HG03196 (cell line): ENCODE results near the gene TLX1.

ENCODE experiments used
- ATAC-seq: cut with Tn5 transposase; IDR thresholded peaks from one replicate; pipeline ENCODE4 v1.9.1; 2021; ENCODE audit not compliant: unreplicated experiment

TLX1 gene

DNA sequence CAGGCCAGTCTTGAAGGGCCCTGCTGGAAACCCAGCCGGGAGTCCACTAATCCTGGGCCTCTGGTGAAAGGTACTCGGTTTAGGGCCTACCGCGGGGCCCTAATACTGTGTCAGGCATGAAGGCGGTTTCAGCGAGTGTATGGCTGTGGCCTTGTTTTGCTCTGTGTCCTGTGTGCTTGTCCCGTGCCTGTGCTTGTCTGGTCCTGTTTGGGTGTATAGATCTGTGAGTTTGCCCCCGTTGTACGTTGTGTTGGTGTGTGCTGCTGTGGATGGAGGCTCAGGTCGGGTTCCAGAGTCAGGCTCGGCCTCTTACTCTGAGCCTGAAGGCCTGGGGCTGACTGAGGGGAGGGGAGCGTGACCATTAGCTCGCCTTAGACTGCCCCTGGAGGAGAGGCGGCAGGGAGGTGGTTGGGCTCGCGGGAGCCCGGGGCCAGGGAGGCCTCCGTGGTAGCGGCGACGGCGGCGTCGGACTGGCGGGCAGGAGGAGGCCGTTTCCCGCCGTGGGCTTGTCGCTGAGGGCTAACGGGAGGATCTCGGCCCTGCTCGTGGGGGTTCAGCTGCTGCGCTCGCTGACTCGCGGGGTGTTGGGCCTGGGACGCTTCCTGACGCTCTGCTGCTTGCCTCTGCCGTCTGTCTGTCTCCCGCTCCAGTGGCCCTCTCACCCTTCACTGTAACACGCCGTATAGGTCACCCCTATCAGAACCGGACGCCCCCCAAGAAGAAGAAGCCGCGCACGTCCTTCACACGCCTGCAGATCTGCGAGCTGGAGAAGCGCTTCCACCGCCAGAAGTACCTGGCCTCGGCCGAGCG lies 2.6 kb downstream of the TLX1 start:
- no peak for ATAC-seq

GRCh38 chr10:101134299-101135127 lies 3.4 kb downstream of the TLX1 start:
- no peak for ATAC-seq

DNA sequence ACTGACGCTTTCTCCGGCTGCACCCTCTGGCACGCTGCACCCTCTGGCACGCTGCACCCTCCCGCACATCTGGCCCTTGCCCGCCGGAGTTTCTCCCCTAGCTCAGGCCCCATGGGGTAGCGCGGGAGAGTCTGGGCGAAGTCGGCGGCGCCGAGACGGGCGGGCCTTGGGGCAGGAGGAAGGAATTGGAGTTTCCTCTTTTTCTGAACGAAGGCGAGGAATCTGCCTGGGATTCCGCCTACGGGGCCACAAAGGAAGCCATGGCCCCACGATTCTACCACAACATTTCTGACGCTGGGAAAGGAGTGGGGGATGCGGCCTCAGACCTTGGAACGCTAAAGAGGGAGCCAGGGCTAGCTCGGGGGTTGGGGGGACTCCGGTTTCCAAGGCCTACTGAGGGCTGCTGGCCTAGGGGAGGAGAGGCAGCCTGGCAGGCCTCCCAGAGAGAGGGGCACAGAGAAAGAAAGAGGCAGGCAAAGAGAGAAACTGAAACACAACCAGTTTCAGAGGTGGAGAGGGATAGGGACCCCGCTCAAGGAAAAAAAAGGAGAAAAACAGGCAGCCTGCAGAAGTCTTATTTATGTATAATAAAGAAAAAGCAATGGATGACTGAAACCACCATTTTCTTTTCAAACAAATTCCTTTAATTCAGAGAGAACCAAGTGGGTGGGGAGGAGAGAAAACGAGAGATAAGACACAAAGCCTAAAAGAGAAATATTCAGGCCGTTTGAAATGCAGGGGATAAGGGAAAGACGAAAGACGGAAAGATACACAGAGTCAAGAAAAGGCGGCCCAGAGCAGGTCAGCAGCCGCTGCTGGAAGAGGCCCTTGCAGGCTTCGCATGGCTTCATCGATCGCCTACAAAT lies 4.3 kb downstream of the TLX1 start:
- no peak for ATAC-seq

DNA sequence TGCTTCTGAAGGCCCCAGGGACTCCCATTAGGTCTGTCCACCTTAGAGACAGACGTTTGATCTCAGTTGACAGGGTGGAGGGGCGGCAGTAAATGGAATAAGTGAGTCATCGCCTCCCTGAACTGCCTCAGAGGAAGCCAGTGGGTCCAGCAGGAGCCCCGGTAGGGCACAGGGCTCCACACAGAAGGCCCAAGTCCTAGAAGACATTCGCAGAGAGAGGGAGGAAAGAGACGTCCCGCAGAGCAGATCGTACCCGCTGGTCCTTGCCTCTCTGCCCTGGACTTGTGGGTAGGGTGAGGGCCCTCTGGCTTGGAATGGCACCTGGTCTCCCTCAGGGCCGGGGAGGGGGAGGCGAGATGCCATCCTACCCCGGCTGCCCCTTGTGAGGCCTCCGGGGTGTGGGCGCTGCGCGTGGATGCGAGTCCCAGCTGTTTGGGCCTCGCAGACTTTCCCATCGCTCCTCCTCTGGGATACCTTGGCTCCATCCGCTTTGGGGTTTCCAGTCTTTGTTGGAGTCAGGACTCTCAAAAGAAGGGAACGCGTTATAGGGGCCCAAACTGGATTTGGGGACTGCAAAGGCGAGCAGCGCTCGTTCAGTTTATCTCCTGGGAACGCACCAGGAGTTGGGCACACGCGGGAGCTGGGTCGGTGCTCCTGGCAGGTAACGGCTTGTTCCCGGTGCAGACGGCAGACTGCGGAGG lies 5.1 kb downstream of the TLX1 start:
- ATAC-seq: no peak

- ATAC-seq: no peak
Measured at GRCh38 chr10:101136708-101137121, 5.6 kb downstream of the TLX1 start.

DNA sequence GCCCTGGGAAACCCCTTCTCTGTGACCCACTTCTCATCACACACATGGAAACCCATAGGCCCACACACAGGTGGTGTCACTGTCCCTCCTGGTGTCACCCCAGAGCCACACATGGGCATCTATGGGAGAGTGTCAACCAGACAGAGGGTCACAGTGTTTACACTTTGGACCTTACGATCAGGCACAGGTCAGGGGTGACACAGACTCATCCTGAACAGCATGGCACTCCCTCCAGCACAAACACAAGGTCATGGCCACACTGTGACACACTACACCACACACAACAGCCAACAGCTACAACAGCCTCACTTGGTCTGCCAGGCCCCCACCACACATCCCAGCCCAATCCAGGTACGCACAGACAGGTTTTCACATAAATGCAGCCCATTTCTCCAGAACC lies 6.2 kb downstream of the TLX1 start:
- ATAC-seq: no peak

GRCh38 chr10:101138788-101139420 lies 7.8 kb downstream of the TLX1 start:
- ATAC-seq: no peak

DNA sequence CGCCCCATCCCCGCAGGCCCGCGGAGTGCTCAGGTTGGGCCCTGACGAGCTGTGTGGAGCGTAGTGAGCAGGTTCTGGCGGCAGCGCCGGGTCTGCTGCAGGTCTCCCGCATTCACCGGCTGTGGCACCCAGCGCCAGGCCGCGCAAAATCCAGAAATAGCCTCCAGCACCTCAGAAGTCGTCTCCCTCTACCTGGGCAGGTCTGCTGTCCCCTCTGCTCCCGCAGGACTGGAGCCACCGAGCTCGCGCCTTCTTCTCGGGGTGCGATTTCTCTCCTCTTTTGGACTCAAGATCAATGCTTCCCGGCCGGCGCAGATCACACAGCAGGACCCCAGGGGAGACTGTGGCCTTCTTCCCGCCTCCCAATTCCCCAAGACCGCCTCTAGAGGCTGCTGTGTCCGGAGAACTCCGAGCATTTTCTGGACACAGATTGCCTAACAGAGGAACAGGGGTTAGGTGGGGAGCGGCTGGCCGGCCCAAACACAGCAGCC lies 8.4 kb downstream of the TLX1 start:
- ATAC-seq: no peak

DNA sequence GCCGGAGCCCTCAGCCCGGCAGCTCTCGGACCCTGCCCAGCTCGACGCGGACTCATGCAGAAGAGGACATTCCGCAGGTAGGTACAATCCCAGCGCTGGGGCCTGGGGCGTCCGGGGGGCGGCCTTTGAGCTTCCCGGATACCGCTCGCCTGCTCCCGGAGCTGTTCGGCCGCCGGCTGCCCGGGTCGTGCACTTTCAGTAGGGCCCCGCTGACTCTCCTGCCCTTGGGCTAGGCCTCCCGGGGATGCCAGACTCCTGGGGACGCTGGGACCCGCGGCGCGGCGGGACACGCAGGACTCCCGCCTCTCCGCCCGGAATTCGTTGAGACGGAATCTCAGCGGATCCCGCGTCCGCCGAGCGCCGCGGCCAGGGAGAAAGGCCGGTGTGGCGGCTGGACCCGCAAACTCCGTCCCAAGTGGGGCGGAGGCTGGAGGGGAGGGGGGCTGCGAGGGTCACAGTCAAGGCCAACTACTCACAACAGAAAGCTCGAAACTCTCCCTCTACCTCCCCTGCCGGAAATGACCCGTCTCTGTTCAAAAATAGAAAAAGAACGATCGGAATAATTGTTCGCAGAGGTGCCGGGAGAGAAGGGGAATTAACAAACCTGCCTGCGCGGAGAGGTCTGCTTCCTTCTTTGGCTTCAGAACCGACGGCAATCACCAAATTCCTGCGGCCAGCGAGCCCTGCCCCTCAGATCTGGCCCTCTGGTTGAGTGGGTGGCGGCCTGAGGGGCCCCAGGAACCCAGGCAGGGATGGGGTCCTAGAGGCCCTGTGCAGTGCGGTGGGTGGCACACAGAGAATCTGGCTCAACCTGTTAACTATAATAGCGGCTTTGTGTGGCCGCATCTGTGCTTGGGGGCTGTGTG lies 9.2 kb downstream of the TLX1 start:
- ATAC-seq: no peak

- ATAC-seq: no peak
Measured at GRCh38 chr10:101140950-101141615, 10.0 kb downstream of the TLX1 start.

GRCh38 chr10:101141616-101142532 lies 10.8 kb downstream of the TLX1 start:
- no peak for ATAC-seq

DNA sequence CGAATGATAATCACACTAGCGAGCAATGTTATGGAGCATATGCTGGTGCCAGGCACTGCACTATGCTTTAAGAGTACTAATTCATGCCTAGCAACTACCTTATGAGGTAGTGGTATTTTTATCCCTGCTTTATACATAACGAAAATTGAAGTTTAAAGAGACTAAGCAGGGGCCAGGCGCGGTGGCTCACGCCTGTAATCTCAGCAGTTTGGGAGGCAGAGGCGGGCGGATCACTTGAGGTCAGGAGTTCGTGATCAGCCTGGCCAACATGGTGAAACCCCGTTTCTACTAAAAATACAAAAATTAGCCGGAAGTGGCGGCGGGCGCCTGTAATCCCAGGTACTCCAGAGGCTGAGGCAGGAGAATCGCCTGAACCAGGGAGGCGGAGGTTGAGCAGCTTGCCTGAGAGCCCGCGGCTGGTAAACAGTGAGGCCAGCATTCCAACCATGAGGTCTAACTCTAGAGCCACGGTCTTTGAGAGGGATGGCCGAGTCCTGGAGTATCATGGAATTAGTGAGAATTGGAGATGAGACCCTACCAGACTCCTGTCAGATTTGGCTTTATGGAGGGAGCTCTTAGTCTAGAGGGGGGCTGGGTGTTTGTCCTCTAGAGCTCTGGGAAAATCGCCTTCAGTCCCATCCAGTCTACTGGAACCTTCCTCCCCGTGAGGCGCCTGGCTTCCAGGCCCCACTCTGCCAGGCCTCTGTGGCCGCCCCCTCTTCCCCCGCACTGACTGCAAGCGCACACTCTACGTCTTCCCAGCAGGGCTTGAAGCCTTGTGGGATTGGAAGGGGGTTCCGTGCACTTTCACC lies 11.6 kb downstream of the TLX1 start:
- ATAC-seq: no peak

DNA sequence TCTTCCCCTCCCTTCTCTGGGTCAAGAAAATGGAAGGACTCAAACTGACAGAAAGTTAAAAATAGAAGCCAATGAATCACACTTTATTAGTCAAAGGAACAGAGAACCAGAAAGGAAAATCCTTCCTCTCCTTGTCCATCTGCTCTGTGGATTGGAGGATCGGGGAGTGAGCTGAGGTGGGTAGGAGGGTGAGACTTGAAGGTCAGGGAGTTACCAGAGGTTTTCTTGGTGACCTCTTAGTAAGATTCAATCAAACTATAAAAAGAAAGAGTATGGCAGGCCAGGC lies 12.2 kb downstream of the TLX1 start:
- no peak for ATAC-seq

DNA sequence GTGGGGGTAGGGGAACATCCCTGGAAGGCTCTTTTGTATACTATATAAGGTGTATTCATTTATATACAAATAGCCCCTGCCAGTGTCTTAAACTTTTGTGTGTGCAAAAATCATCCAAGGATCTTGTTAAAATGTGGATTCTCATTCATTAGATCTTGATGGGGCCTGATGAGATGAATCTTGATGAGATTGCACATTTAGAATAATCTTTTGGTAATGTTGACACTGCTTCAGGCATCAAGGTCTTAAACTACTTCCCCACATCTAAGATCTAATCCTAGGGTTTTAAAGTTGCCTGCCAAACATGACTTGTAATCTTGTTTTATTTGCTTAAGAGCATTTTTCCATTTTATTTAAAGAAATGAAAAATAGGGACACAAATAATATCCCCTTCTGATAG lies 13.0 kb downstream of the TLX1 start:
- no peak for ATAC-seq

- no peak for ATAC-seq
Measured at GRCh38 chr10:101145145-101145544, 14.0 kb downstream of the TLX1 start.

DNA sequence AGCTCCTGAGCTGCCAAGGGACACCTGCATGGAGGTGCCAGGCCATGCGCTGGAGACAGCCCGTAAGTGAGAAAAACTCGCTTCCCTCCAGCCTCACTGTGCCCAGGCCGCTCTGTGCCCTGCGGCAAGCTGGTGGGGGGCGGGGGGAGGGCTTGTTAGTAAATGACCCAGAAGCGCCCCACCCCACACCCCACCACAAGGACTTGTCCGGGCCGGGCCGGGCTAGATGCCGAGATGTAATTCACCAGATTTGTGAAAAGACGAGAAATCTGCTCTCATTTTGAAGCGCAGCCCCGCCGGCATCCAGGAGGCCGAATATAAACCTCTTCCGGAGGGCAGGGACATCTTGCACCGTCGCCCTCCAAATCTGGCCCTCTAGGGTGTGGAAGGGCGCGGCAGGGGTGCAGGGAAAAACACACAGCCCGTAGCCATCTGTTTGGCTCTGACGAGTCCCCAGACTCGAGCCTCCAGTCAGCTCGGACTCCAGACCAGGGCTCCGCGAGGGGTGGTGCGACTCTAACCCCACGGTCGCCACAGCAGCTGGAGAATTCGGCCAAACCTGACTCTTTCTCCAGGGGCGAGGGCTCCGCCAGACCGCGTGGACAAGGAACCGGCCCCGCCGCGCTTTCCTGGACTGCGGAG lies 14.8 kb downstream of the TLX1 start:
- ATAC-seq: no peak
